Renal cortex interstitium (tissue), 11 donors: ENCODE data around the gene SH3GL1. TPM values are rescaled to one million over a fixed set of nuclear protein-coding genes. Genes with fewer than 3 reads are reported as not detected.
A peak's percentile ranks its signal among the peaks of the same experiment; 100 is the strongest.

ENCODE experiments used
- DNase-seq, 11 donors: peaks; one replicate each; pipeline ENCODE4 v3.0.0-alpha.2; 2013; ENCODE audit warnings: low read depth in 9 of 11, low spot score in 4 of 11; ENCODE audit errors: extremely low read depth in 1 of 11
- polyA plus RNA-seq, 3 donors: library from polyadenylated mRNA; unstranded; fragments of 120-200 nt; gene quantifications; one replicate each; pipeline ENCODE4 v1.2.1, GENCODE V29; 2013; ENCODE audit not compliant: insufficient read length in 3 of 3

Gene SH3GL1
- polyA plus RNA-seq, 3 donors, result 54.5 to 80.5 (median 73.3) TPM

DNA sequence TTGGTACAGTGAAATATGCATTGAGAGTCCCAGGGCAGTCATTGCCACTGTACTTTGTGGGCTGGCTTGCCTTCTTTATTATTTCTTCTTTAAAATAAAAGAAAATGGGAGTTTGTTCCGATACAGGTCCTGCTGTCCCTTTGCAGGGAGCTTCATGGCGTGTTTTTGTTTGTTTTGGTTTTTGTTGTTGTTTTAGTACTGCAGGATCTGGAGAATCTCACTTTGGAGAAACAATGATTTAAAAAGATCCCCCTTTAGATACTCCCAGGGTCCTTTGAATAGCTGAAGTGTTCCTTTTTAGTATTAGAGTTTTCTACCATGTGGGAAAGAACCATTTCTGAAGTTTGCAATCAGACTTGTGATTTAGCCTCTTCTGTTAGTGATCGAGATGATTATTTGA is 13.2 kb upstream of the SH3GL1 start:
- no peak for DNase-seq

DNA sequence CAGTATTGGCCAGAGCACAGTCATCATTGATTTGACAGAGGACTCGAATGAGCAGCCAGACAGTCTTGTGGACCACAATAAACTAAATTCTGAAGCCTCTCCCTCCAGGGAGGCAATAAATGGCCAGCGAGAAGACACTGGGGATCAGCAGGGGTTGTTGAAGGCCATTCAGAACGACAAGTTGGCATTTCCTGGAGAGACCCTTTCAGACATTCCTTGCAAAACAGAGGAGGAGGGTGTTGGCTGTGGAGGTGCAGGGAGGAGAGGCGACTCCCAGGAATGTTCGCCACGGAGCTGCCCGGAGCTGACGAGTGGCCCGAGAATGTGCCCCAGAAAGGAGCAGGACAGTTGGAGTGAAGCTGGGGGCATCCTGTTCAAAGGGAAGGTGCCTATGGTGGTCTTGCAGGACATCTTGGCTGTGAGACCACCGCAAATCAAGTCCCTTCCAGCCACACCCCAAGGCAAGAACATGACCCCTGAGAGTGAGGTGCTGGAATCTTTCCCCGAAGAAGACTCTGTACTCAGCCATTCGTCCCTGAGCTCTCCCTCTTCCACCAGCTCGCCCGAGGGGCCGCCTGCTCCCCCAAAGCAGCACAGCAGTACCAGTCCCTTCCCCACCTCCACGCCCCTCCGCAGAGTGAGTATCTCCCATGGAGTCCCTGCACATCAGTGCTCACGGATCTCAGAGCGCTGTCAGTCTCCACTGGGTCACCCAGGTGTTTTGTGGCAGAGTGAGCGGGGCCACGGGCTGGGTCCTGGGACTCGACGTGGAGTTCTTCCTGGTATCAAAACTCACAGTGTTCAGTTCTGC is 9.0 kb upstream of the SH3GL1 start:
- DNase-seq, result no peak

- no peak for DNase-seq
These were observed 6.3 kb upstream of the SH3GL1 start for GRCh38 chr19:4406626-4407025.

- no peak for DNase-seq
These were observed 5.6 kb upstream of the SH3GL1 start for GRCh38 chr19:4405977-4406376.

GRCh38 chr19:4403005-4403761 is 2.8 kb upstream of the SH3GL1 start:
- DNase-seq, result no peak

DNA sequence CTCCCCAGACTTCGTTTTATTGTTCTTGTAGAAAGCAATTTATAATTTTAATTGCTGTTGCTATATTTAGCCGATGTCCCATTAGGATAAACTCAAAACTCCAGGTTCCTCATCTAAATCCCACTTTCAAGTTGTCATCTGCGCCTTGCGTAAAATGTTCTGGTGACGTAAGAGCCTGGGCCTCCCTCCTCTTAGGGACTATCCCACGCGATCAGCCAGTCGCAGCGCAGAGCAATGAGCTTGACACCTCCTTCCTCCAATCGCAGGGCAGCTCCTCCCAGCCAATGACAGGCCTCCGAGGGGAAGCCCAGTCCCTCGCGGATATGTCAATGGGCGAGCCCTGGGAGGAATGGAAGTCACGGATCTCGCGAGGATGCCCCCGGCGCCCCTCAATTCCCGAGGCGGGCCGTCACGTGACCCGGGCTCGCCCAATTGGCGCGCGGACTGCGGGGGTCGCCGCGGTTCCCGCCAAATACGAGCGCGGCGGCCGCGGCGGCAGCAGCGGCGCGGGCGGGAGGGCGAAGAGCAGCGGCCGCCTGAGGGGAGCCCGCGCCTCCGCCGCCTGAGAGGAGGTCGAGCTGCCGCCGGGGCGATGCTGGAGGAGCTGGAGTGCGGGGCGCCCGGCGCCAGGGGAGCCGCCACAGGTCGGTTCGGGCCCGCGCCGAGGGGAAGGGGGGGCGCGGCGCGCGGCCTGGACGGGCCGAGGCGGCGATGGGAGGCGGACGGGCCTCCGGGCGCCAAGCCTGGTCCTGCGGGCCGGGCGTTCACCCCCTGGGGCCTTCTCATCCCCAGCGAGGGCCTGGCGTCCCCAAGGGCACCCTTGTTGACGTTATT is 2.0 kb upstream of the SH3GL1 start, which contains the start of gene CHAF1A:
TSS of gene CHAF1A (plus strand) at position 470 of the 834 bp plus-strand sequence. CDS start at position 593, 123 bp downstream.
- peak; percentile 95 to 100 (median 99) for DNase-seq

GRCh38 chr19:4401769-4402170 is 1.4 kb upstream of the SH3GL1 start:
- DNase-seq, result no peak

GRCh38 chr19:4399812-4400134 is 574 bp downstream of the SH3GL1 start:
- DNase-seq, result no peak

- no peak for DNase-seq
These were observed 3.2 kb downstream of the SH3GL1 start for GRCh38 chr19:4396949-4397783.

GRCh38 chr19:4393947-4394590 is 6.3 kb downstream of the SH3GL1 start:
- DNase-seq, result no peak

DNA sequence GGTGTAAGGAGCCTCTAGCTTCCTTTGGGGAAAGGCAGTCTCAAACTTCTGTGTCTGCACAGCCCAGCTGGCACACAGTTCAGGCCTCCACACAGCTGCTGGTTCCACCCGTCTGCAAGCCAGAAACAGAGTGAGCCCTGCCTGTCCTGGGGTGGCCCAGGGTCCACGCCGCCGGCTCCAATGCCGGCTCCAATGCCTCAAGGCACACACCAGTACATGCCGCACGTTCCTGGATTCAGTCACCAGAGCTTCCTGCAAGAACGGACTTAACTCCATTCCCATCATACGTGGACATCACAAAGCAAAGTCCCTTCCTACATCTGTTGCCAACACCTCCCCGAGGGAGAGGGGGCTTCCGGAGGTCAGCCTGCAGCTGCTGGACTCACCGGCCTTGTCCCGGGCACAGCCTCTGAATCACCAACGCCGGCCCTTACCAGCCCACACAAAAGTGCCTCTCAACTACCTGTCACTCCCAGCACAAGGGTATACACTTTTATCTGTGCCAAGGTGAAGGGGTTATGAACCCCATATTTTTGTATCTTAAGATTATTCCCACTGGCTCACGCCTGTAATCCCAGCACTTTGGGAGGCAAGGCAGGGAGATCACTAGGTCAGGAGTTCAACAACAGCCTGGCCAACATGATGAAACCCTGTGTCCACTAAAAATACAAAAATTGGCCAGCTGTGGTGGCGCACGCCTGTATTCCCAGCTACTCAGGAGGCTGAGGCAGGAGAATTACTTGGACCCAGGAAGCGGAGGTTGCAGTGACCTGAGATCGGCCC is 8.5 kb downstream of the SH3GL1 start:
- no peak for DNase-seq

DNA sequence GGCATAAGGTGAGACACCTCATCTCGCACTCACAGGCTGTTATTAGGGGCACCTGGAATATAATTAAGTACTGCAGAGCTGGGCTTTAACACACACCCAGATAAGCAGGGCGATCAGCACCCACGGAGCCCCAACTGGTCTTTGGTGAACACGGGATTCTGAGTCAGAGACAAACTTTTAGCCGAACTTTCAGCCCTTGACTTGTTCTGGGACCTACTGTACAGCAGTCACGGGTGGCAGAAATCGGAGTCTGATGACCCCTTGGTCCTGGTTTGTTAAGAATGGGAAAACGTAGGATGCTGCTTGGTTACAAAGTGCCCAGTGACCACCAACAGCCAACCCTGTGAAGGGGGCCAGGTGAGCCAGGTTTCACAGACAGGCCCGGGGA is 9.0 kb downstream of the SH3GL1 start:
- DNase-seq, result no peak

GRCh38 chr19:4390567-4391305 is 9.6 kb downstream of the SH3GL1 start:
- DNase-seq, result no peak

DNA sequence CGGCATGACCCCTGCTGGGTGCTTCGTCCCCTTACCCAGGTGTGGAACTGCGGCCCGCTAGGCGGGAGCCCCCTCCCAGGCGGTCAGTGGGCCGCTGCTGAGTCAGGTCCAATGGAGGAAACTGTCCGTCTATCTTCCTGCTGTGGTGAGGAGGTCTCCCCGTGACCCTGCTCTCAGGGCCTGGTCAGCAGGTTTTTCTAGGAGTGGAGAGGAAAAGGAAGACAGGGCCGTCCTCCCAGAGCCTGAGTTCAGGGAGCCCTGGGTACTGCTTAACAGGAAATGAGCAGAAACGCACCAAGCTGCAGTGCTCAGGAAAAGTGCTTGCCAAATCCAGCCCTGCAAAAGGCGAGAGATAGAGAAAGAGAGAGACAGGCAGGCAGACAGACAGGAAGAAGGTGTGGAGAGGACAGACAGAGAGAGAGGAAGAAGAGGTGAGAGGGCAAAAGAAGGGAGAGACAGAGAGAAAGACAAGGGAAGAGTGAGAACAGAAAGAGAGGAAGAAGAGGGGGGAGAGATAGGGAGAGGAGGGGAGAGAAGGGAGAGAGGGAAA is 10.3 kb downstream of the SH3GL1 start:
- DNase-seq, result no peak

GRCh38 chr19:4389511-4390016 is 10.8 kb downstream of the SH3GL1 start:
- DNase-seq, result no peak

DNA sequence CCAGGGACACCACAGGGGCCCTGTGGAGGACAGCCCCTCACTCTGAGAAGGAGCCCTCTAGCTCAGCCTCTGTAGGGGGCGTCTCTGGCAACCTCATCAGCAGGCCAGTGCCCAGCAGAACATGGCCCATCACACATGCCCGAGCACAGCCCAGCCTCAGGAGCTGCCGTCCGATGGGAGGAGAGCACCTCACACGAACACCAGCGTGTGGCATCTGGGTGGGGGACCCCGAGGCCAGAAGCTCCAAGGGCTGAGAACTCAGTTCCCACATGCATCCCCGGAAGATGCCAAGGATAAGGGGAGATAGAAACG is 11.3 kb downstream of the SH3GL1 start:
- DNase-seq, result no peak
